ENCODE data around the gene NDC1.

- TF ChIP-seq REST (IDR thresholded peaks at IDR 0.05; ENCODE audit: low read depth, low read length) (no peak), CTCF (IDR thresholded peaks at IDR 0.05) (no peak), GABPA (IDR thresholded peaks at IDR 0.05; ENCODE audit: low read depth) (no peak), JUND (IDR thresholded peaks at IDR 0.05) (no peak), SMC3 (IDR thresholded peaks at IDR 0.05; ENCODE audit: low read depth, low read length) (no peak)
- TF ChIP-seq, protein P1, sequence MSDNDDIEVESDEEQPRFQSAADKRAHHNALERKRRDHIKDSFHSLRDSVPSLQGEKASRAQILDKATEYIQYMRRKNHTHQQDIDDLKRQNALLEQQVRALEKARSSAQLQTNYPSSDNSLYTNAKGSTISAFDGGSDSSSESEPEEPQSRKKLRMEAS (IDR thresholded peaks at IDR 0.05; ENCODE audit: low read depth), result no peak
Observed at GRCh38 chr1:53728702-53729455, 109.2 kb downstream of the NDC1 start.

All from SK-N-SH (cell line).